Testis (tissue), 2 donors: ENCODE measurements around the gene YWHAH.

Experiments used
- POLR2A ChIP-seq: fragments of 450-650 bp; IDR thresholded peaks from one replicate; pipeline ENCODE4 v1.6.1; 2017; ENCODE audit warnings: antibody characterized with exemption, mild to moderate bottlenecking, moderate library complexity
- TF ChIP-seq, protein P1 (sequence below), 3 experiments: fragments of 450-650 bp in 2 of 3; fragments of 200-600 bp in 1 of 3; sonication (generic) in 1 of 3; IDR thresholded peaks; one replicate each; pipeline ENCODE4 v1.5.1; 2016 to 2019; ENCODE audit warnings: antibody characterized with exemption in 3 of 3, mild to moderate bottlenecking in 2 of 3, moderate library complexity in 1 of 3

DNA sequence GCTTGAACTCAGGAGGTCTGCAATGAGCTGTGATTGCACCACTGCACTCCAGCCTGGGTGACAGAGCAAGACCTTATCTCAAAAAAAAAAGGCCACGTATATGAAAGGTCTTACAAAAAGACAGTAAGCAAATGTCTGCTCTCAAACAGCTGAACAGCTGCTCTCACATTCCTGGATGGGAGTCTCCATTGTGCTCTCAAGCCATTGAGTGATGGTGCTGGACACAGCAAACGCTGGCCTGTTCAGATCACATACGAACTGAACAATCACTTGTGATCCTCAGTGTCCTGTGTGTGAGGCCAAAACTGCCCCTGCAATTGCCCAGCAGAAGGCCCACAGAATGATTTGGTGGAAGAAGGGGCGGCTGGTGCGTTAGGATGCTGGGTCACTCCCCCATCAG is 34.4 kb upstream of the YWHAH start:
- TF ChIP-seq, protein P1, sequence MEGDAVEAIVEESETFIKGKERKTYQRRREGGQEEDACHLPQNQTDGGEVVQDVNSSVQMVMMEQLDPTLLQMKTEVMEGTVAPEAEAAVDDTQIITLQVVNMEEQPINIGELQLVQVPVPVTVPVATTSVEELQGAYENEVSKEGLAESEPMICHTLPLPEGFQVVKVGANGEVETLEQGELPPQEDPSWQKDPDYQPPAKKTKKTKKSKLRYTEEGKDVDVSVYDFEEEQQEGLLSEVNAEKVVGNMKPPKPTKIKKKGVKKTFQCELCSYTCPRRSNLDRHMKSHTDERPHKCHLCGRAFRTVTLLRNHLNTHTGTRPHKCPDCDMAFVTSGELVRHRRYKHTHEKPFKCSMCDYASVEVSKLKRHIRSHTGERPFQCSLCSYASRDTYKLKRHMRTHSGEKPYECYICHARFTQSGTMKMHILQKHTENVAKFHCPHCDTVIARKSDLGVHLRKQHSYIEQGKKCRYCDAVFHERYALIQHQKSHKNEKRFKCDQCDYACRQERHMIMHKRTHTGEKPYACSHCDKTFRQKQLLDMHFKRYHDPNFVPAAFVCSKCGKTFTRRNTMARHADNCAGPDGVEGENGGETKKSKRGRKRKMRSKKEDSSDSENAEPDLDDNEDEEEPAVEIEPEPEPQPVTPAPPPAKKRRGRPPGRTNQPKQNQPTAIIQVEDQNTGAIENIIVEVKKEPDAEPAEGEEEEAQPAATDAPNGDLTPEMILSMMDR (IDR thresholded peaks at IDR 0.05), result no peak
- TF ChIP-seq POLR2A, result no peak
